DMS79 (cell line): ENCODE measurements around the gene ANAPC1.
A peak's percentile ranks its signal among the peaks of the same experiment; 100 is the strongest.
"Not testable (repeated sequence)": the region's sequence is repeated elsewhere in the genome, so short reads cannot be mapped to it uniquely, and the experiment has no call there.

Experiments
- DNase-seq: peaks from one replicate; lab custom pipeline; 2025; lab: John Stamatoyannopoulos, UW

The ANAPC1 gene

GRCh38 chr2:111782195-111782594, 101.8 kb downstream of the ANAPC1 start:
- not testable (repeated sequence) for DNase-seq

GRCh38 chr2:111781443-111782094, 102.4 kb downstream of the ANAPC1 start:
- DNase-seq = not testable (repeated sequence)

GRCh38 chr2:111777155-111777554, 106.8 kb downstream of the ANAPC1 start:
- not testable (repeated sequence) for DNase-seq

- DNase-seq = not testable (repeated sequence)
Measured at GRCh38 chr2:111776296-111776695, 107.7 kb downstream of the ANAPC1 start.

- not testable (repeated sequence) for DNase-seq
Measured at GRCh38 chr2:111772180-111772579, 111.8 kb downstream of the ANAPC1 start.

GRCh38 chr2:111770916-111771658, 112.9 kb downstream of the ANAPC1 start:
- not testable (repeated sequence) for DNase-seq

GRCh38 chr2:111768266-111769190, 115.5 kb downstream of the ANAPC1 start:
- DNase-seq = not testable (repeated sequence)

- DNase-seq = not testable (repeated sequence)
Measured at GRCh38 chr2:111767087-111767486, 116.9 kb downstream of the ANAPC1 start.

GRCh38 chr2:111766295-111766694, 117.7 kb downstream of the ANAPC1 start:
- not testable (repeated sequence) for DNase-seq

- DNase-seq = not testable (repeated sequence)
Measured at GRCh38 chr2:111764151-111764550, 119.8 kb downstream of the ANAPC1 start.

- not testable (repeated sequence) for DNase-seq
Measured at GRCh38 chr2:111760697-111761284, 123.2 kb downstream of the ANAPC1 start.

- not testable (repeated sequence) for DNase-seq
Measured at GRCh38 chr2:111752533-111752932, 131.5 kb downstream of the ANAPC1 start.

GRCh38 chr2:111750641-111751040, 133.4 kb downstream of the ANAPC1 start:
- DNase-seq = not testable (repeated sequence)

GRCh38 chr2:111748429-111748828, 135.6 kb downstream of the ANAPC1 start:
- not testable (repeated sequence) for DNase-seq

- not testable (repeated sequence) for DNase-seq
Measured at GRCh38 chr2:111747410-111748115, 136.4 kb downstream of the ANAPC1 start.

- DNase-seq = not testable (repeated sequence)
Measured at GRCh38 chr2:111744751-111745150, 139.2 kb downstream of the ANAPC1 start.

- not testable (repeated sequence) for DNase-seq
Measured at GRCh38 chr2:111741517-111741916, 142.5 kb downstream of the ANAPC1 start.

GRCh38 chr2:111735838-111736721, 147.9 kb downstream of the ANAPC1 start:
- DNase-seq = peak; percentile 39

GRCh38 chr2:111735420-111735819, 148.6 kb downstream of the ANAPC1 start:
- DNase-seq = not testable (repeated sequence)
